ENCODE results near the gene GARIN5A.

The GARIN5A gene

DNA sequence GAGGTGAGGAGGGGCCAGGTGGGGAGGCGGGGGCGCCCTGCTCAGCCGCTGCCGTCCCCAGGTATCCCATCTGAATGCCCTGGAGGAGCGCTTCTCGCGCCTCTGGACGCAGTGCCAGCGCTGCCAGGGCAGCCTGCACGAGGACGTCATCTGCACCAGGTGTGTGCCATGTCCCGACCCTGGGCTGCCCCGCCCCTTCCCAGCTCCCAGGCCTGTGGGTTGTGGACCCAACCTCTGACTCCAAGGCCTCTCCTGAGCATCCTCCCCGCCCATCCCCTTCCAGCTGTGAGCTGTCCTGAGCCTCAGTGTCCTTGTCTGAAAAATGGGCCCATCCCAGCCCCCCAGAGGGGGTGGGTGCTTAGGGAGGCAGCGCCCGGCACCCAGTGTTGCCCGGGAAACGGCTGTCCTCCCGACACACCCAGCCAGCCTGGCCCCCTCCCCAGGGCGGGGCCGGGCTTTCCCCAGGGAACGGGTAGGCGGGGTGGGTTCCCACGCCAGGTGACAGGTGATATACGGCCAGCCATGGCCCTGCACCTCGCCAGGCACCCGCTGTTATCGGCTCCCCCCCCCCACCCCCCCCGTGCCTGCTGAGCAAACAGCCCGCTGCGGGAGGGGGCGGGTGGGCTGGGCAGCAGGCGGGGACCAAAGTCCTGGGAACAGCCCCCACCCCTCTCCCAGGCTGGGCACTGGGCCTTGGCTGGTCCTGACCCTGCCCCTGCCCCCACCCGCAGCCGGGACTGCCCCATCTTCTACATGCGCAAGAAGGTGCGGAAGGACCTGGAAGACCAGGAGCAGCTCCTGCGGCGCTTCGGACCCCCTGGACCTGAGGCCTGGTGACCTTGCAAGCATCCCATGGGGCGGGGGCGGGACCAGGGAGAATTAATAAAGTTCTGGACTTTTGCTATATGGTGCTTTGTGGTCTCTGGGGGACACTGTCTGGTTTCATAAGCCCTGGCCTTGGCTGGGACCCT is 59.3 kb downstream of the GARIN5A start:
- no peak for DNase-seq (ENCODE audit: low read depth in 2 of 2)
